Measurements from ENCODE around the gene NDUFB6.
"Not testable (repeated sequence)": the region's sequence is repeated elsewhere in the genome, so short reads cannot be mapped to it uniquely, and the experiment has no call there.

Gene NDUFB6

GRCh38 chr9:32603914-32604852 is 31.2 kb upstream of the NDUFB6 start:
- peak; percentile 33 for DNase-seq

GRCh38 chr9:32599021-32599420 is 26.1 kb upstream of the NDUFB6 start:
- 0 out of 2 replicates have a peak, but pooled peaks cover 11% of the 10 kb centered on the region for H3K4me1 ChIP-seq (ENCODE audit: low read length)

More at GRCh38 chr9:32603914-32604852, 31.2 kb upstream of the NDUFB6 start:
- H2AFZ ChIP-seq (ENCODE audit: low read length) = peak overlapping the region; percentile 3; the same call in 1 of the 2 replicates
- no peak overlapping the region for H3K9ac ChIP-seq (ENCODE audit: low read length)
- H3K27ac ChIP-seq (ENCODE audit: low read length) = peak overlapping the region; percentile 27; the same call in 1 of the 2 replicates
- H3F3A ChIP-seq (ENCODE audit: insufficient read depth, low read length) = no peaks in the 10 kb centered on the region
- H3K9me3 ChIP-seq (replicated peaks; ENCODE audit: insufficient read depth, low read length) = no peaks in the 10 kb centered on the region
- H3K9me2 ChIP-seq (replicated peaks; ENCODE audit: insufficient read depth, low read length) = no peaks in the 10 kb centered on the region
- H3K27me3 ChIP-seq (replicated peaks; ENCODE audit: insufficient read depth, low read length) = no peaks in the 10 kb centered on the region
- H3K4me2 ChIP-seq (ENCODE audit: low read depth, low read length) = peak overlapping the region; percentile 26
- TF ChIP-seq EZH2phosphoT487 (IDR thresholded peaks at IDR 0.05; ENCODE audit: low read length) (no peak), EZH2 (optimal IDR thresholded peaks at IDR 0.05; ENCODE audit: low read depth, low read length) (no peak), CTCF (IDR thresholded peaks at IDR 0.05; ENCODE audit: low read length) (no peak)
- H3K4me1 ChIP-seq (ENCODE audit: low read length) = peaks cover 22% of the 10 kb centered on the region; the same call in 1 of the 2 replicates
- H3K4me3 ChIP-seq (ENCODE audit: low read length) = no peak overlapping the region
- no peaks in the 10 kb centered on the region for H3K79me2 ChIP-seq (ENCODE audit: low read length)
- H4K20me1 ChIP-seq (ENCODE audit: insufficient read depth, low read length) = no peaks in the 10 kb centered on the region
- H3K36me3 ChIP-seq (replicated peaks; ENCODE audit: insufficient read depth, low read length) = no peaks in the 10 kb centered on the region

GRCh38 chr9:32596936-32597335 is 24.0 kb upstream of the NDUFB6 start:
- no peaks in the 10 kb centered on the region for H3K79me2 ChIP-seq (ENCODE audit: low read length)
- no peaks in the 10 kb centered on the region for H3K27me3 ChIP-seq (replicated peaks; ENCODE audit: insufficient read depth, low read length)
- H3K9ac ChIP-seq (ENCODE audit: low read length) = no peak overlapping the region
- H3K4me1 ChIP-seq (ENCODE audit: low read length) = no peaks in the 10 kb centered on the region
- no peaks in the 10 kb centered on the region for H3K36me3 ChIP-seq (replicated peaks; ENCODE audit: insufficient read depth, low read length)
- H3K27ac ChIP-seq (ENCODE audit: low read length) = no peak overlapping the region
- no peak for TF ChIP-seq CTCF (IDR thresholded peaks at IDR 0.05; ENCODE audit: low read length)
- TF ChIP-seq EZH2phosphoT487 (IDR thresholded peaks at IDR 0.05; ENCODE audit: low read length) = no peak
- TF ChIP-seq EZH2 (optimal IDR thresholded peaks at IDR 0.05; ENCODE audit: low read depth, low read length) = no peak
- H2AFZ ChIP-seq (ENCODE audit: low read length) = no peak overlapping the region
- no peak overlapping the region for H3K4me3 ChIP-seq (ENCODE audit: low read length)
- no peak for DNase-seq
- no peak overlapping the region for H3K4me2 ChIP-seq (ENCODE audit: low read depth, low read length)
- H4K20me1 ChIP-seq (ENCODE audit: insufficient read depth, low read length) = no peaks in the 10 kb centered on the region
- H3K9me3 ChIP-seq (replicated peaks; ENCODE audit: insufficient read depth, low read length) = no peaks in the 10 kb centered on the region
- H3F3A ChIP-seq (ENCODE audit: insufficient read depth, low read length) = no peaks in the 10 kb centered on the region
- H3K9me2 ChIP-seq (replicated peaks; ENCODE audit: insufficient read depth, low read length) = no peaks in the 10 kb centered on the region

More at GRCh38 chr9:32599021-32599420, 26.1 kb upstream of the NDUFB6 start:
- H3K9ac ChIP-seq (ENCODE audit: low read length); H4K20me1 ChIP-seq (ENCODE audit: insufficient read depth, low read length); H3K27ac ChIP-seq (ENCODE audit: low read length); H3K9me3 ChIP-seq (replicated peaks; ENCODE audit: insufficient read depth, low read length); H3K27me3 ChIP-seq (replicated peaks; ENCODE audit: insufficient read depth, low read length); H3K4me2 ChIP-seq (ENCODE audit: low read depth, low read length); H3K79me2 ChIP-seq (ENCODE audit: low read length); H2AFZ ChIP-seq (ENCODE audit: low read length); H3F3A ChIP-seq (ENCODE audit: insufficient read depth, low read length); DNase-seq; H3K4me3 ChIP-seq (ENCODE audit: low read length); H3K9me2 ChIP-seq (replicated peaks; ENCODE audit: insufficient read depth, low read length); H3K36me3 ChIP-seq (replicated peaks; ENCODE audit: insufficient read depth, low read length): not testable (repeated sequence)

Data from MM.1S (cell line).